GM12878 (cell line): ENCODE measurements around the gene R3HDM2. TPM values are rescaled to one million over a fixed set of nuclear protein-coding genes. Genes with fewer than 3 reads are reported as not detected.

Experiments
- ATAC-seq: fragments of 200-7000 bp; cut with Tn5 transposase; 3 replicates; pipeline ENCODE4 v1.9.1; 2020; ENCODE audit warnings: mild to moderate bottlenecking, moderate library complexity
- BruUV-seq: library from RNA; stranded (reverse); fragments of 400-500 nt; replicated peaks from 2 replicates; lab custom pipeline; 2021; lab: Mats Ljungman, UMichigan
- CTCF ChIA-PET: fragments of 300-600 bp; sonication (Branson Sonifier 250); formaldehyde crosslinking; extraction: SDS; loops from one replicate; lab custom pipeline; 2021; ENCODE audit warnings: inconsistent platforms; lab: Yijun Ruan, JAX
- POLR2A ChIA-PET: fragments of 350-600 bp; formaldehyde crosslinking; extraction: SDS; loops from one replicate; lab custom pipeline; 2021; ENCODE audit warnings: inconsistent platforms; lab: Charles Lee
- RAD21 ChIA-PET: fragments of 300-600 bp; sonication (Branson Sonifier 250); formaldehyde crosslinking; loops from one replicate; lab custom pipeline; 2023; ENCODE audit warnings: antibody characterized with exemption; ENCODE audit not compliant: unreplicated experiment; lab: Charles Lee
- SMC1A ChIA-PET: fragments of 300-600 bp; sonication (Branson Sonifier 250); formaldehyde crosslinking; loops from one replicate; lab custom pipeline; 2023; ENCODE audit not compliant: unreplicated experiment, uncharacterized antibody; lab: Charles Lee
- DNase-seq: peaks from one replicate; pipeline ENCODE4 v3.0.0-alpha.2; 2011; ENCODE audit warnings: low read depth, low spot score
- FAIRE-seq: peaks from 3 replicates; lab custom pipeline; 2011; peaks lifted over from hg19 to GRCh38; lab: Jason Lieb, UNC
- H2AFZ ChIP-seq: 2 replicates; pipeline ENCODE4 v1.6.0; 2011; ENCODE audit warnings: low read depth, low read length, control low read depth; ENCODE audit not compliant: control insufficient read depth
- H3K27ac ChIP-seq: 2 replicates; pipeline ENCODE4 v1.5.1; 2011; ENCODE audit warnings: control low read depth; ENCODE audit not compliant: control insufficient read depth, insufficient read depth
- H3K27me3 ChIP-seq, 2 experiments: replicated peaks in 1 of 2; 2 replicates each; pipeline versions ENCODE4 v1.6.0 to v1.6.1; 2011; ENCODE audit warnings: low read length in 1 of 2; ENCODE audit not compliant: control insufficient read depth in 2 of 2, insufficient read depth in 2 of 2
- H3K36me3 ChIP-seq, 2 experiments: 2 replicates each; pipeline ENCODE4 v1.5.1; 2011; ENCODE audit warnings: low read length in 1 of 2; ENCODE audit not compliant: control insufficient read depth in 2 of 2, insufficient read depth in 2 of 2
- H3K4me1 ChIP-seq: 2 replicates; pipeline ENCODE4 v1.6.1; 2011; ENCODE audit warnings: mild to moderate bottlenecking, low read length, moderate library complexity, mixed read lengths; ENCODE audit not compliant: control insufficient read depth, insufficient read depth
- H3K4me2 ChIP-seq: 2 replicates; pipeline ENCODE4 v1.6.0; 2011; ENCODE audit warnings: control low read depth; ENCODE audit not compliant: control insufficient read depth, insufficient read depth
- H3K4me3 ChIP-seq: fragments of 200-600 bp; sonication (generic); 2 replicates; pipeline ENCODE4 v1.5.1; 2016
- H3K79me2 ChIP-seq: 2 replicates; pipeline ENCODE4 v1.6.0; 2011; ENCODE audit warnings: low read length; ENCODE audit not compliant: control insufficient read depth, insufficient read depth
- H3K9ac ChIP-seq: 2 replicates; pipeline ENCODE4 v1.8.0; 2011; ENCODE audit warnings: low read length, control low read depth, mixed read lengths; ENCODE audit not compliant: control insufficient read depth, insufficient read depth
- H3K9me3 ChIP-seq: replicated peaks from 3 replicates; pipeline ENCODE4 v1.5.1; 2011; ENCODE audit warnings: mild to moderate bottlenecking, low read length; ENCODE audit not compliant: control insufficient read depth, insufficient read depth
- H4K20me1 ChIP-seq: 2 replicates; pipeline ENCODE4 v1.6.0; 2011; ENCODE audit not compliant: control insufficient read depth, insufficient read depth
- CBX3 ChIP-seq: fragments of 200-600 bp; sonication (generic); IDR thresholded peaks from 2 replicates; pipeline ENCODE4 v1.6.1; 2016; ENCODE audit warnings: low read depth, borderline replicate concordance
- CHD2 ChIP-seq: IDR thresholded peaks from 2 replicates; pipeline ENCODE4 v1.6.1; 2011; ENCODE audit warnings: low read depth, low read length, improper control_type of control experiment, borderline replicate concordance
- HDAC2 ChIP-seq: fragments of 200-600 bp; sonication (generic); IDR thresholded peaks from 2 replicates; pipeline ENCODE4 v1.6.1; 2017
- IKZF2 ChIP-seq, 2 experiments: fragments of 450-650 bp; IDR thresholded peaks; 2 replicates each; pipeline ENCODE4 v1.6.1; 2017; ENCODE audit warnings: mild to moderate bottlenecking in 2 of 2, moderate library complexity in 2 of 2
- NBN ChIP-seq: fragments of 450-650 bp; IDR thresholded peaks from 2 replicates; pipeline ENCODE4 v1.6.1; 2016
- NRF1 ChIP-seq: conservative IDR thresholded peaks from 2 replicates; pipeline ENCODE4 v1.6.1; 2011; ENCODE audit warnings: mild to moderate bottlenecking, low read depth, low read length, improper control_type of control experiment
- POLR2AphosphoS2 ChIP-seq: IDR thresholded peaks from 2 replicates; pipeline ENCODE4 v1.6.1; 2011; ENCODE audit warnings: low read depth, mild to moderate bottlenecking, low read length, improper control_type of control experiment, moderate library complexity
- RAD51 ChIP-seq: fragments of 450-650 bp; IDR thresholded peaks from 2 replicates; pipeline ENCODE4 v1.6.1; 2016; ENCODE audit warnings: moderate library complexity, mild to moderate bottlenecking, inconsistent platforms
- SMC3 ChIP-seq: IDR thresholded peaks from 2 replicates; pipeline ENCODE4 v1.6.1; 2011; ENCODE audit warnings: low read length, improper control_type of control experiment, borderline replicate concordance
- SP1 ChIP-seq: IDR thresholded peaks from one replicate; pipeline ENCODE4 v1.6.1; 2011; ENCODE audit warnings: low read depth, low read length
- SPI1 ChIP-seq: IDR thresholded peaks from 2 replicates; pipeline ENCODE4 v1.6.1; 2011; ENCODE audit warnings: low read depth, mild to moderate bottlenecking, low read length, moderate library complexity, borderline replicate concordance; ENCODE audit not compliant: insufficient read depth
- SRF ChIP-seq, 2 experiments: IDR thresholded peaks; 2 replicates each; pipeline ENCODE4 v1.6.1; 2011; ENCODE audit warnings: low read depth in 2 of 2, low read length in 2 of 2, mild to moderate bottlenecking in 1 of 2, moderate library complexity in 1 of 2
- TCF12 ChIP-seq: IDR thresholded peaks from 2 replicates; pipeline ENCODE4 v1.6.1; 2011; ENCODE audit warnings: low read depth, mild to moderate bottlenecking, low read length
- WGBS: methylation state at CpG from one replicate; pipeline ENCODE4 v1.1.6; 2016; ENCODE audit warnings: low lambda C conversion rate; ENCODE audit not compliant: insufficient replicate concordance, insufficient coverage; ENCODE audit errors: missing lambda C conversion rate; 5-methylcytosine and 5-hydroxymethylcytosine counted together
- in situ Hi-C: fragments of 300-500 bp; cut with MboI; formaldehyde crosslinking; loops from 9 replicates; pipeline ENCODE4 v1.14.3; 2018; ENCODE audit warnings: mixed read lengths
- intact Hi-C: fragments of 100-400 bp; cut with micrococcal nuclease; formaldehyde crosslinking; loops from one replicate; pipeline ENCODE4 v1.14.2; 2022; ENCODE audit not compliant: unreplicated experiment
- polyA plus RNA-seq, 11 experiments: library from polyadenylated mRNA; depleted of rRNA in 4 of 11; unstranded in 6 of 11; stranded (reverse) in 5 of 11; fragments of >200 nt; fragmentation: Nextera tagmentation in 4 of 11; fragmentation: Illumina TruSeq in 1 of 11; extraction: Ambion mirVana in 4 of 11; extraction: Trizol in 1 of 11; gene quantifications; 1 replicate in 1 of 11; 2 replicates in 10 of 11; pipeline versions ENCODE4 v1.2.1 to v1.2.3, GENCODE V29; 2011 to 2016; ENCODE audit warnings: inconsistent platforms in 2 of 11, missing spikeins in 2 of 11, low read depth in 1 of 11
- total RNA-seq, 4 experiments: library from RNA; depleted of rRNA in 3 of 4; stranded (reverse); fragments of >200 nt in 3 of 4; fragmentation: Illumina TruSeq in 1 of 4; extraction: Trizol in 1 of 4; gene quantifications; 2 replicates each; pipeline versions ENCODE4 v1.2.1 to v1.2.3, GENCODE V29; 2013 to 2021
- TF ChIP-seq, protein P1 (sequence below): IDR thresholded peaks from 2 replicates; pipeline ENCODE4 v1.6.1; 2011; ENCODE audit warnings: borderline replicate concordance, low read depth, mild to moderate bottlenecking, moderate library complexity, mixed read lengths, low read length; ENCODE audit not compliant: insufficient read depth; ENCODE audit errors: extremely low read length
- TF ChIP-seq, protein P2 (sequence below): fragments of 450-650 bp; IDR thresholded peaks from 2 replicates; pipeline ENCODE4 v1.6.1; 2017; ENCODE audit warnings: low read depth, mild to moderate bottlenecking, moderate library complexity
- TF ChIP-seq, protein P3 (sequence below), 3 experiments: IDR thresholded peaks in 2 of 3; conservative IDR thresholded peaks in 1 of 3; 2 replicates each; pipeline ENCODE4 v1.5.1; 2011; ENCODE audit warnings: low read depth in 3 of 3, low read length in 3 of 3, mild to moderate bottlenecking in 3 of 3, control low read depth in 2 of 3, moderate library complexity in 2 of 3, inconsistent platforms in 1 of 3, mixed read lengths in 1 of 3; ENCODE audit not compliant: control insufficient read depth in 2 of 3, insufficient read depth in 1 of 3; ENCODE audit errors: extremely low read depth in 1 of 3

R3HDM2 gene
- total and polyA plus RNA-seq, 10 of the 15 experiments (the other 5 are each of a cell fraction or from before 2014, with no cell fraction given), result 4.6 to 26.1 (median 11.2) TPM

DNA sequence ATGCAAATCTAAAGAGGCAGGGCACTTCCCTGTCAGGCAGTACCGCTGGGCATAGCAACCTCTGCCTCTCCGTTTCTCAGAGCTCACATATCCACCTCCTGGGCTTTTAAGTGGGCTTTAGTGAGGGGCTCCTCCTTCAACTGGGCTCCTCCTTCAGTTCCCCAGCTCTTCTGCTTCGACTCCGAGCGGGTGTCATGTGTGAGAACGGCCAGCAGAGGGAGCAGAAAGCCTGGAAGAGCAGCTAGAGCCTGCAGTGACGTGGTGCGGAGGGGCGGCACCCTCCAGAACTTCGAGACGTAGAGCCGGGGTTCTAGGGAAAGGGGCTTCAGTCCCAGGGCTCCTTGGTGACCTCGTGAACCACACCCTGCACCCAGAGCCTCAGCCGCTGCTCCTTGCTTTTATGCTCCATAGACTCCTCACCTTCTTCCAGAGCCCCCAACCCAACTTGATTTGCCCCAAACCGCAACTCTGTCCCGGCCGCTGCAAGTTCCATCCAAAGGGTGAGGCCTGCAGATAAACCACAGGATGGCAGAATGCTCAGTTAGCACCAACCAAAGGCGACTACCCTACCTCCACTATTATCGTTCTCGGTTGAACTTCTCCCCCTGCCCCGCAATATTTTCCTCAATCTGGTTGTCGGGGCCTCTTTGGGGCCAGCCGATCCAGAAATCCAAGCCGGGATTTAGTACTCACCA, 28.4 kb upstream of the R3HDM2 start:
- in situ Hi-C loops, result loop anchor here (5.0 to 10.0 kb wide), 2 partner anchors 144 to 197 kb away; no protein-coding TSS in a partner anchor
- TF ChIP-seq SP1 (peak; percentile 88), NBN (peak; percentile 74), IKZF2 (IDR thresholded peaks at IDR 0.05) (peak; percentile 34 to 45), NRF1 (no peak), CBX3 (no peak), SMC3 (peak; percentile 76), SPI1 (peak; percentile 47), CHD2 (peak; percentile 50), POLR2AphosphoS2 (peak; percentile 38; the same call in 1 of the 2 replicates), SRF (IDR thresholded peaks at IDR 0.05; ENCODE audit: low read depth in 2 of 2, low read length in 2 of 2) (0 out of 4 replicates have a peak, but pooled peaks of 1 of the 2 experiments have one; percentile 23), HDAC2 (no peak), TCF12 (no peak), RAD51 (peak; percentile 82)
- TF ChIP-seq, protein P1, sequence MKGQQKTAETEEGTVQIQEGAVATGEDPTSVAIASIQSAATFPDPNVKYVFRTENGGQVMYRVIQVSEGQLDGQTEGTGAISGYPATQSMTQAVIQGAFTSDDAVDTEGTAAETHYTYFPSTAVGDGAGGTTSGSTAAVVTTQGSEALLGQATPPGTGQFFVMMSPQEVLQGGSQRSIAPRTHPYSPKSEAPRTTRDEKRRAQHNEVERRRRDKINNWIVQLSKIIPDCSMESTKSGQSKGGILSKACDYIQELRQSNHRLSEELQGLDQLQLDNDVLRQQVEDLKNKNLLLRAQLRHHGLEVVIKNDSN, result peak; percentile 43
- TF ChIP-seq, protein P2, sequence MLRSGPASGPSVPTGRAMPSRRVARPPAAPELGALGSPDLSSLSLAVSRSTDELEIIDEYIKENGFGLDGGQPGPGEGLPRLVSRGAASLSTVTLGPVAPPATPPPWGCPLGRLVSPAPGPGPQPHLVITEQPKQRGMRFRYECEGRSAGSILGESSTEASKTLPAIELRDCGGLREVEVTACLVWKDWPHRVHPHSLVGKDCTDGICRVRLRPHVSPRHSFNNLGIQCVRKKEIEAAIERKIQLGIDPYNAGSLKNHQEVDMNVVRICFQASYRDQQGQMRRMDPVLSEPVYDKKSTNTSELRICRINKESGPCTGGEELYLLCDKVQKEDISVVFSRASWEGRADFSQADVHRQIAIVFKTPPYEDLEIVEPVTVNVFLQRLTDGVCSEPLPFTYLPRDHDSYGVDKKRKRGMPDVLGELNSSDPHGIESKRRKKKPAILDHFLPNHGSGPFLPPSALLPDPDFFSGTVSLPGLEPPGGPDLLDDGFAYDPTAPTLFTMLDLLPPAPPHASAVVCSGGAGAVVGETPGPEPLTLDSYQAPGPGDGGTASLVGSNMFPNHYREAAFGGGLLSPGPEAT, result peak; percentile 87
- TF ChIP-seq, protein P3, sequence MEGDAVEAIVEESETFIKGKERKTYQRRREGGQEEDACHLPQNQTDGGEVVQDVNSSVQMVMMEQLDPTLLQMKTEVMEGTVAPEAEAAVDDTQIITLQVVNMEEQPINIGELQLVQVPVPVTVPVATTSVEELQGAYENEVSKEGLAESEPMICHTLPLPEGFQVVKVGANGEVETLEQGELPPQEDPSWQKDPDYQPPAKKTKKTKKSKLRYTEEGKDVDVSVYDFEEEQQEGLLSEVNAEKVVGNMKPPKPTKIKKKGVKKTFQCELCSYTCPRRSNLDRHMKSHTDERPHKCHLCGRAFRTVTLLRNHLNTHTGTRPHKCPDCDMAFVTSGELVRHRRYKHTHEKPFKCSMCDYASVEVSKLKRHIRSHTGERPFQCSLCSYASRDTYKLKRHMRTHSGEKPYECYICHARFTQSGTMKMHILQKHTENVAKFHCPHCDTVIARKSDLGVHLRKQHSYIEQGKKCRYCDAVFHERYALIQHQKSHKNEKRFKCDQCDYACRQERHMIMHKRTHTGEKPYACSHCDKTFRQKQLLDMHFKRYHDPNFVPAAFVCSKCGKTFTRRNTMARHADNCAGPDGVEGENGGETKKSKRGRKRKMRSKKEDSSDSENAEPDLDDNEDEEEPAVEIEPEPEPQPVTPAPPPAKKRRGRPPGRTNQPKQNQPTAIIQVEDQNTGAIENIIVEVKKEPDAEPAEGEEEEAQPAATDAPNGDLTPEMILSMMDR (IDR thresholded peaks at IDR 0.05 in 2 of 3, conservative IDR thresholded peaks at IDR 0.05 in 1 of 3; ENCODE audit: control insufficient read depth in 2 of 3, extremely low read depth in 1 of 3, insufficient read depth in 1 of 3, low read depth in 3 of 3, low read length in 3 of 3), result peak; percentile 94 to 98 (median 95)

More for the DNA sequence above, 28.4 kb upstream of the R3HDM2 start:
- Histone ChIP-seq H3K79me2 (no peaks in the 10 kb centered on the region), H3K36me3 (no peaks in the 10 kb centered on the region), H3K27ac (peak overlapping the region; percentile 79), H4K20me1 (0 out of 2 replicates have a peak, but pooled peaks cover 2% of the 10 kb centered on the region), H3K27me3 (0 out of 4 replicates have a peak, but pooled peaks cover 0 to 4% of the 10 kb centered on the region in 2 experiments), H2AFZ (peak overlapping the region; percentile 97), H3K4me3 (peak overlapping the region; percentile 85), H3K4me1 (peaks cover 36% of the 10 kb centered on the region), H3K9ac (peak overlapping the region; percentile 71), H3K4me2 (peak overlapping the region; percentile 99), H3K9me3 (no peaks in the 10 kb centered on the region)
- POLR2A ChIA-PET, result interaction anchor here (0.7 to 1.8 kb wide), 14 partner anchors 9 to 230 kb away, joined by 3 to 11 read pairs (median 4); partner anchors contain the start of genes DDIT3 and SHMT2
- intact Hi-C loops, result loop anchor here (5.0 kb wide), 1 partner anchor 163 kb away; no protein-coding TSS in a partner anchor
- 1% methylated on average over 24 of the region's 24 CpGs for WGBS
- DNase-seq (peak; percentile 80), ATAC-seq (peak; percentile 69), FAIRE-seq (peak; percentile 92)
- CTCF ChIA-PET, result interaction anchor here (0.6 to 11.0 kb wide), 63 partner anchors 10 to 447 kb away, joined by 3 to 540 read pairs (median 5); partner anchors contain the start of genes ARHGAP9, B4GALNT1, DCTN2 and DDIT3
- SMC1A ChIA-PET, result interaction anchor here (0.6 to 2.6 kb wide), 33 partner anchors 9 to 322 kb away, joined by 3 to 20 read pairs (median 5); partner anchors contain the start of genes ARHGAP9, DCTN2, INHBC and MBD6
- BruUV-seq, result no TSS peak
- RAD21 ChIA-PET, result interaction anchor here (0.5 to 2.6 kb wide), 33 partner anchors 11 to 1642 kb away, joined by 3 to 22 read pairs (median 4); partner anchors contain the start of genes ARHGAP9, CTDSP2, DCTN2 and DDIT3
